Keratinocyte (primary cell): Measurements from ENCODE around the gene DDIAS. TPM values are rescaled to one million over a fixed set of nuclear protein-coding genes. Genes with fewer than 3 reads are reported as not detected.
A peak's percentile ranks its signal among the peaks of the same experiment; 100 is the strongest.

Source experiments
- DNase-seq: peaks from one replicate; pipeline ENCODE4 v3.0.0-alpha.2; 2011; ENCODE audit warnings: low read depth, missing footprints, low spot score
- FAIRE-seq: peaks from 2 replicates; lab custom pipeline; 2011; peaks lifted over from hg19 to GRCh38; lab: Jason Lieb, UNC
- H2AFZ ChIP-seq: 2 replicates; pipeline ENCODE4 v1.6.0; 2012; ENCODE audit warnings: low read length, control low read depth, inconsistent platforms; ENCODE audit not compliant: control insufficient read depth
- H3K27ac ChIP-seq: 2 replicates; pipeline ENCODE4 v1.5.1; 2011; ENCODE audit warnings: low read length; ENCODE audit not compliant: control insufficient read depth, insufficient read depth
- H3K27me3 ChIP-seq: 3 replicates; pipeline ENCODE4 v1.6.0; 2011; ENCODE audit warnings: low read length; ENCODE audit not compliant: control insufficient read depth, insufficient read depth; ENCODE audit errors: extremely low read depth
- H3K36me3 ChIP-seq, 2 experiments: 2 replicates in 1 of 2; 3 replicates in 1 of 2; pipeline ENCODE4 v1.5.1; 2011; ENCODE audit warnings: low read length in 2 of 2, mild to moderate bottlenecking in 1 of 2; ENCODE audit not compliant: control insufficient read depth in 2 of 2, insufficient read depth in 2 of 2; ENCODE audit errors: extremely low read depth in 1 of 2
- H3K4me1 ChIP-seq: 3 replicates; pipeline ENCODE4 v1.5.1; 2011; ENCODE audit warnings: low read length; ENCODE audit not compliant: control insufficient read depth, insufficient read depth; ENCODE audit errors: extremely low read depth
- H3K4me2 ChIP-seq: 3 replicates; pipeline ENCODE4 v1.6.0; 2011; ENCODE audit warnings: low read depth, low read length; ENCODE audit not compliant: control insufficient read depth, insufficient read depth; ENCODE audit errors: extremely low read depth
- H3K4me3 ChIP-seq, 3 experiments: fragments of 200-600 bp in 1 of 3; sonication (generic) in 1 of 3; 2 replicates in 2 of 3; 3 replicates in 1 of 3; pipeline ENCODE4 v1.5.1; 2011 to 2016; ENCODE audit warnings: low read length in 3 of 3, mild to moderate bottlenecking in 3 of 3, control low read depth in 2 of 3, inconsistent platforms in 1 of 3, low read depth in 1 of 3, mixed read lengths in 1 of 3, mixed run types in 1 of 3, moderate library complexity in 1 of 3; ENCODE audit not compliant: control insufficient read depth in 2 of 3, insufficient read depth in 2 of 3; ENCODE audit errors: extremely low read depth in 1 of 3
- H3K79me2 ChIP-seq: 2 replicates; pipeline ENCODE4 v1.6.0; 2012; ENCODE audit warnings: low read length; ENCODE audit not compliant: control insufficient read depth, insufficient read depth
- H3K9ac ChIP-seq: 3 replicates; pipeline ENCODE4 v1.6.0; 2011; ENCODE audit warnings: low read length; ENCODE audit not compliant: control insufficient read depth, insufficient read depth; ENCODE audit errors: extremely low read depth
- H3K9me1 ChIP-seq: 3 replicates; pipeline ENCODE4 v1.6.0; 2011; ENCODE audit warnings: low read length; ENCODE audit not compliant: control insufficient read depth, insufficient read depth; ENCODE audit errors: extremely low read depth
- H3K9me3 ChIP-seq: 2 replicates; pipeline ENCODE4 v1.5.1; 2012; ENCODE audit warnings: low read depth, low read length; ENCODE audit not compliant: control insufficient read depth
- H4K20me1 ChIP-seq: 3 replicates; pipeline ENCODE4 v1.6.0; 2011; ENCODE audit warnings: low read length; ENCODE audit not compliant: control insufficient read depth, insufficient read depth; ENCODE audit errors: extremely low read depth
- EZH2 ChIP-seq: IDR thresholded peaks from one replicate; pipeline ENCODE4 v1.6.1; 2012; ENCODE audit warnings: inconsistent platforms, mild to moderate bottlenecking, low read length, moderate library complexity
- dilution Hi-C: fragments of 300-500 bp; cut with MboI; formaldehyde crosslinking; loops from one replicate; pipeline ENCODE4 v1.7.0; 2020; ENCODE audit warnings: low sequenced_read_pairs; ENCODE audit not compliant: extremely low pct_ligation_motif_present
- polyA plus RNA-seq, 5 experiments: library from polyadenylated mRNA; depleted of rRNA in 3 of 5; stranded (reverse) in 3 of 5; stranded (forward) in 1 of 5; unstranded in 1 of 5; fragments of >200 nt; gene quantifications; 1 replicate in 1 of 5; 2 replicates in 3 of 5; 3 replicates in 1 of 5; pipeline versions ENCODE4 v1.2.1 to v1.2.3, GENCODE V29; 2011 to 2012; ENCODE audit warnings: missing spikeins in 2 of 5, low read depth in 1 of 5, low replicate concordance in 1 of 5
- TF ChIP-seq, protein P1 (sequence below), 3 experiments: IDR thresholded peaks in 1 of 3; conservative IDR thresholded peaks in 1 of 3; optimal IDR thresholded peaks in 1 of 3; 2 replicates in 2 of 3; 3 replicates in 1 of 3; pipeline versions ENCODE3 to v1.5.1; 2011; ENCODE audit warnings: low read length in 3 of 3, mild to moderate bottlenecking in 3 of 3, moderate library complexity in 2 of 3, control low read depth in 1 of 3, inconsistent platforms in 1 of 3; ENCODE audit not compliant: insufficient read depth in 2 of 3; ENCODE audit errors: extremely low read depth in 1 of 3

DDIAS gene
- polyA plus RNA-seq, 1 donor (not counting 4 experiments of a cell fraction or from before 2014, with no cell fraction given), result 8.7 TPM

DNA sequence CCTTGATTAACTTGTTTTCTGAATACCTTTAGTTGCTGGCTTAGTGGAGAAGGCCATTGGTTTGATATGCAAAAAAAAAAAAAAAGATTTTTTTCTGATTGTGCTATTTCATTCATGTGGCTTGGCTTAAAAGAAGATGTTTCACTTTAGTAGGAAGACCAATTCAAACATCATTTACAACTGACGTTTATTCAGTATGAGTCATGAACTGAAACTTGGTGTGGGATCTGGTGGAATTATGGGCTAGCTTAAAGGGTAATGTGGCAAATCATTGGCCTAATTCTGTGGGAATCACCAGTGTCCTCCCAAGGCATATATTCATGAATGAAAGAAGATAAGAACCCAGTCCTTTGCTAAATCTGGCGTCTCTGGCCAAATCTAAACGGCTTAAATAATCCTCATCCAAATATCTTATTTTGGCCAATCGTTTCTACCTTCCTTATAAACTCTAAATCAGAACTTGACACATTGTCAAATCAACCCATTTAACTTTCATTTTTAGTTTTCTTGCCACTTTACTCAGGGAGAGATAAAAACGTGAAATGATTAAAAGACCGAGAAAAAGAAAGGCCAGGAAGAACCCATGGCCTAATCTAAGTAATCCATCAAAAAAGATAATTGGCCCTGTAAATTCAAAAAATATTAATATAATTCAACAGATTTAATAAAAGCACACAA, 77.0 kb downstream of the DDIAS start:
- H3K27ac ChIP-seq, result peak overlapping the region; percentile 45

DNA sequence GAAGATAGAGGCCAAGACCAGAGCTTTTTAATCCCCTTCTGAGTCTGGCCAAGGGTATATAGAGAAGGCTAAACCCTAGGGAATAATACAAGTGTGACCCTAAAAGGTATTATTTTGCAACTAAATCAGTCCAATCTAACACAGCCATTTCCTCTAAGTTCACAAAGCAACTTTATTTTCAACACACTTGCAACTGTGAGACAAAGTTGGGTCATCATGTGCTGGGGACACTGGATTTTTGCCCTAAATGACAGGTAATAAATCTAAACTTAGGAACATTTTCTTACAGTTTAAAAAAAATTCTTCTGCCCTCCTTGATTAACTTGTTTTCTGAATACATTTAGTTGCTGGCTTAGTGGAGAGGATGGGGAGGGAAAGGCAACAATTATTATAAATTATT, 78.3 kb downstream of the DDIAS start:
- FAIRE-seq (no peak), DNase-seq (no peak)
- Histone ChIP-seq H3K9me3 (no peaks in the 10 kb centered on the region), H3K4me1 (peaks cover 22% of the 10 kb centered on the region), H3K27me3 (no peaks in the 10 kb centered on the region), H4K20me1 (no peaks in the 10 kb centered on the region), H3K9ac (no peak overlapping the region), H3K9me1 (peaks cover 3% of the 10 kb centered on the region), H3K36me3 (peaks cover 2 to 4% of the 10 kb centered on the region in 2 experiments), H3K27ac (peak overlapping the region; percentile 36), H3K4me2 (peak overlapping the region; percentile 58), H3K4me3 (no peak overlapping the region), H2AFZ (no peak overlapping the region), H3K79me2 (no peaks in the 10 kb centered on the region)
- TF ChIP-seq, protein P1, sequence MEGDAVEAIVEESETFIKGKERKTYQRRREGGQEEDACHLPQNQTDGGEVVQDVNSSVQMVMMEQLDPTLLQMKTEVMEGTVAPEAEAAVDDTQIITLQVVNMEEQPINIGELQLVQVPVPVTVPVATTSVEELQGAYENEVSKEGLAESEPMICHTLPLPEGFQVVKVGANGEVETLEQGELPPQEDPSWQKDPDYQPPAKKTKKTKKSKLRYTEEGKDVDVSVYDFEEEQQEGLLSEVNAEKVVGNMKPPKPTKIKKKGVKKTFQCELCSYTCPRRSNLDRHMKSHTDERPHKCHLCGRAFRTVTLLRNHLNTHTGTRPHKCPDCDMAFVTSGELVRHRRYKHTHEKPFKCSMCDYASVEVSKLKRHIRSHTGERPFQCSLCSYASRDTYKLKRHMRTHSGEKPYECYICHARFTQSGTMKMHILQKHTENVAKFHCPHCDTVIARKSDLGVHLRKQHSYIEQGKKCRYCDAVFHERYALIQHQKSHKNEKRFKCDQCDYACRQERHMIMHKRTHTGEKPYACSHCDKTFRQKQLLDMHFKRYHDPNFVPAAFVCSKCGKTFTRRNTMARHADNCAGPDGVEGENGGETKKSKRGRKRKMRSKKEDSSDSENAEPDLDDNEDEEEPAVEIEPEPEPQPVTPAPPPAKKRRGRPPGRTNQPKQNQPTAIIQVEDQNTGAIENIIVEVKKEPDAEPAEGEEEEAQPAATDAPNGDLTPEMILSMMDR (optimal IDR thresholded peaks at IDR 0.05 in 1 of 3, IDR thresholded peaks at IDR 0.05 in 1 of 3, conservative IDR thresholded peaks at IDR 0.05 in 1 of 3; ENCODE audit: extremely low read depth in 1 of 3, insufficient read depth in 2 of 3, low read length in 3 of 3), result no peak
- TF ChIP-seq EZH2, result no peak
- dilution Hi-C loops, result no loop called here

More for the DNA sequence above, 77.0 kb downstream of the DDIAS start:
- Histone ChIP-seq H4K20me1 (no peaks in the 10 kb centered on the region), H3K36me3 (peaks cover 0 to 4% of the 10 kb centered on the region in 2 experiments), H3K9me1 (peaks cover 3% of the 10 kb centered on the region), H3K79me2 (no peaks in the 10 kb centered on the region), H3K4me1 (peaks cover 22% of the 10 kb centered on the region), H3K9me3 (no peaks in the 10 kb centered on the region), H3K27me3 (no peaks in the 10 kb centered on the region), H3K4me3 (no peak overlapping the region), H2AFZ (no peak overlapping the region), H3K9ac (no peak overlapping the region), H3K4me2 (no peak overlapping the region)
- TF ChIP-seq EZH2, result no peak
- TF ChIP-seq, protein P1 (optimal IDR thresholded peaks at IDR 0.05 in 1 of 3, IDR thresholded peaks at IDR 0.05 in 1 of 3, conservative IDR thresholded peaks at IDR 0.05 in 1 of 3; ENCODE audit: extremely low read depth in 1 of 3, insufficient read depth in 2 of 3, low read length in 3 of 3), result no peak
- FAIRE-seq (peak; percentile 26), DNase-seq (no peak)
- dilution Hi-C loops, result no loop called here
